Loucy (cell line): Measurements from ENCODE around the gene RUFY3.

ENCODE experiments used
- H2AFZ ChIP-seq: fragments of 200-600 bp; sonication (generic); 2 replicates; pipeline ENCODE4 v1.6.0; 2016; ENCODE audit warnings: antibody characterized with exemption, mild to moderate bottlenecking, low read length, moderate library complexity
- H3F3A ChIP-seq: fragments of 200-600 bp; 2 replicates; pipeline ENCODE4 v1.6.0; 2016; ENCODE audit warnings: antibody characterized with exemption, low read depth, mild to moderate bottlenecking
- H3K27me3 ChIP-seq: fragments of 200-600 bp; sonication (generic); 2 replicates; pipeline ENCODE4 v1.6.1; 2014; ENCODE audit warnings: low read length, mild to moderate bottlenecking; ENCODE audit not compliant: insufficient read depth, poor library complexity, severe bottlenecking
- H3K36me3 ChIP-seq: fragments of 200-600 bp; sonication (generic); 2 replicates; pipeline ENCODE4 v1.6.1; 2016; ENCODE audit warnings: low read length; ENCODE audit not compliant: insufficient read depth
- H3K4me1 ChIP-seq: fragments of 200-600 bp; sonication (generic); 2 replicates; pipeline ENCODE4 v1.5.1; 2014; ENCODE audit warnings: low read length, mild to moderate bottlenecking; ENCODE audit not compliant: insufficient read depth, poor library complexity, severe bottlenecking
- H3K4me2 ChIP-seq: fragments of 200-600 bp; sonication (generic); 2 replicates; pipeline ENCODE4 v1.6.0; 2014; ENCODE audit warnings: antibody characterized with exemption, low read length, low read depth, mild to moderate bottlenecking; ENCODE audit not compliant: poor library complexity, severe bottlenecking
- H3K4me3 ChIP-seq: fragments of 200-600 bp; sonication (generic); 2 replicates; pipeline ENCODE4 v1.5.1; 2014; ENCODE audit warnings: low read length, mild to moderate bottlenecking, mixed read lengths; ENCODE audit not compliant: poor library complexity, severe bottlenecking
- H3K79me2 ChIP-seq: fragments of 200-600 bp; sonication (generic); 2 replicates; pipeline ENCODE4 v1.6.1; 2014; ENCODE audit warnings: low read length; ENCODE audit not compliant: insufficient read depth
- H3K9ac ChIP-seq: fragments of 200-600 bp; sonication (generic); 2 replicates; pipeline ENCODE4 v1.6.0; 2014; ENCODE audit warnings: mild to moderate bottlenecking, low read depth, low read length, moderate library complexity; ENCODE audit not compliant: poor library complexity, severe bottlenecking
- H3K9me2 ChIP-seq: fragments of 200-600 bp; sonication (generic); replicated peaks from 2 replicates; pipeline ENCODE4 v1.6.1; 2016; ENCODE audit warnings: low read depth, low read length, mixed read lengths
- H3K9me3 ChIP-seq: fragments of 200-600 bp; sonication (generic); 2 replicates; pipeline ENCODE4 v1.6.1; 2014; ENCODE audit warnings: mild to moderate bottlenecking, antibody characterized with exemption, low read length, low read depth; ENCODE audit not compliant: insufficient read depth
- H4K20me1 ChIP-seq: fragments of 200-600 bp; sonication (generic); 2 replicates; pipeline ENCODE4 v1.6.0; 2014; ENCODE audit warnings: antibody characterized with exemption, low read length, mild to moderate bottlenecking; ENCODE audit not compliant: insufficient read depth, poor library complexity, severe bottlenecking
- CTCF ChIP-seq: fragments of 200-600 bp; sonication (generic); conservative IDR thresholded peaks from 2 replicates; pipeline ENCODE4 v1.5.1; 2014; ENCODE audit warnings: mild to moderate bottlenecking, antibody characterized with exemption, low read length
- EZH2phosphoT487 ChIP-seq: fragments of 200-600 bp; IDR thresholded peaks from 2 replicates; pipeline ENCODE4 v1.6.1; 2018; ENCODE audit warnings: antibody characterized with exemption, mild to moderate bottlenecking, moderate library complexity, borderline replicate concordance

Gene RUFY3

GRCh38 chr4:70706044-70706461 lies 15.7 kb upstream of the RUFY3 start:
- Histone ChIP-seq H3K9ac (peak overlapping the region; percentile 84), H3K36me3 (no peaks in the 10 kb centered on the region), H4K20me1 (peaks cover 11% of the 10 kb centered on the region), H3K4me2 (peak overlapping the region; percentile 97), H3K9me3 (no peaks in the 10 kb centered on the region), H3F3A (0 out of 2 replicates have a peak, but pooled peaks cover 3% of the 10 kb centered on the region), H3K4me1 (peaks cover 38% of the 10 kb centered on the region), H2AFZ (peak overlapping the region; percentile 68), H3K79me2 (peaks cover 48% of the 10 kb centered on the region), H3K27me3 (no peaks in the 10 kb centered on the region), H3K4me3 (peak overlapping the region; percentile 87), H3K9me2 (no peaks in the 10 kb centered on the region)
- no peak for TF ChIP-seq CTCF
- no peak for TF ChIP-seq EZH2phosphoT487

- peaks cover 41% of the 10 kb centered on the region for H3K4me1 ChIP-seq
- no peak overlapping the region for H2AFZ ChIP-seq
- H3K4me2 ChIP-seq, result peak overlapping the region; percentile 97
- H3K9me2 ChIP-seq, result no peaks in the 10 kb centered on the region
- no peaks in the 10 kb centered on the region for H3K27me3 ChIP-seq
- H3K9me3 ChIP-seq, result no peaks in the 10 kb centered on the region
- H3K79me2 ChIP-seq, result peaks cover 53% of the 10 kb centered on the region
- peak overlapping the region; percentile 84 for H3K9ac ChIP-seq
- H3K36me3 ChIP-seq, result no peaks in the 10 kb centered on the region
- H3K4me3 ChIP-seq, result peak overlapping the region; percentile 87
- peaks cover 11% of the 10 kb centered on the region for H4K20me1 ChIP-seq
- TF ChIP-seq EZH2phosphoT487 (no peak), CTCF (no peak)
- H3F3A ChIP-seq, result 0 out of 2 replicates have a peak, but pooled peaks cover 3% of the 10 kb centered on the region
Measured at GRCh38 chr4:70706516-70706915, 15.2 kb upstream of the RUFY3 start.

- H3K36me3 ChIP-seq, result no peaks in the 10 kb centered on the region
- H3K9me2 ChIP-seq, result no peaks in the 10 kb centered on the region
- peaks cover 17% of the 10 kb centered on the region for H4K20me1 ChIP-seq
- TF ChIP-seq CTCF (no peak), EZH2phosphoT487 (no peak)
- no peaks in the 10 kb centered on the region for H3K9me3 ChIP-seq
- 0 out of 2 replicates have a peak, but pooled peaks cover 3% of the 10 kb centered on the region for H3F3A ChIP-seq
- H3K4me1 ChIP-seq, result peaks cover 62% of the 10 kb centered on the region
- no peak overlapping the region for H3K9ac ChIP-seq
- peak overlapping the region; percentile 97 for H3K4me2 ChIP-seq
- peaks cover 85% of the 10 kb centered on the region for H3K79me2 ChIP-seq
- peak overlapping the region; percentile 17 for H3K4me3 ChIP-seq
- H2AFZ ChIP-seq, result no peak overlapping the region
- H3K27me3 ChIP-seq, result no peaks in the 10 kb centered on the region
Measured at GRCh38 chr4:70709611-70710205, 12.1 kb upstream of the RUFY3 start.
